AG09309 (cell line): ENCODE data around the gene MSX2.
"Not testable (repeated sequence)": the region's sequence is repeated elsewhere in the genome, so short reads cannot be mapped to it uniquely, and the experiment has no call there.

Experiments
- DNase-seq: peaks from one replicate; pipeline ENCODE4 v3.0.0-alpha.2; 2010; ENCODE audit warnings: low read depth
- H3K4me3 ChIP-seq: 2 replicates; pipeline ENCODE4 v1.5.1; 2011; ENCODE audit warnings: mild to moderate bottlenecking, low read depth, low read length, moderate library complexity; ENCODE audit not compliant: control insufficient read depth
- CTCF ChIP-seq: IDR thresholded peaks from 2 replicates; pipeline ENCODE4 v1.5.1; 2011; ENCODE audit warnings: mild to moderate bottlenecking, low read depth, low read length, inconsistent platforms; ENCODE audit not compliant: insufficient read depth, control insufficient read depth; ENCODE audit errors: missing control alignments

Gene MSX2

DNA sequence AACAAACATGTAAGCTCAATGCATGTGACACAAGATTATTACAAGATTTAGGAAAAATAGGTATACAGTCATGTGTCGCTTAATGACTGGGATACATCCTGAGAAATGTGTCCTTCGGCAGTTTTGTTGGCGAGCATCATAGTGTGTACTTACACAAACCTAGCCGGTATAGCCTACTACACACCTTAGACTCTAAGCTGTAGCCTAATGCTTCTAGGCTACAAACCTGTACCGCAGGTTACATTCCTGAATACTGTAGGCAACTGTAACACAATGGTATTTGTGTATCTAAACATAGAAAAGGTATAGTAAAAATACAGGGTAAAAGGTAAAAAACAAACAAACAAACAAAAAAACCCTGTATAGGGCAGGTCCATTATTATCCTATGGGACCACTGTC is 27.7 kb downstream of the MSX2 start:
- H3K4me3 ChIP-seq: no peak overlapping the region
- TF ChIP-seq CTCF: no peak
- no peak for DNase-seq

DNA sequence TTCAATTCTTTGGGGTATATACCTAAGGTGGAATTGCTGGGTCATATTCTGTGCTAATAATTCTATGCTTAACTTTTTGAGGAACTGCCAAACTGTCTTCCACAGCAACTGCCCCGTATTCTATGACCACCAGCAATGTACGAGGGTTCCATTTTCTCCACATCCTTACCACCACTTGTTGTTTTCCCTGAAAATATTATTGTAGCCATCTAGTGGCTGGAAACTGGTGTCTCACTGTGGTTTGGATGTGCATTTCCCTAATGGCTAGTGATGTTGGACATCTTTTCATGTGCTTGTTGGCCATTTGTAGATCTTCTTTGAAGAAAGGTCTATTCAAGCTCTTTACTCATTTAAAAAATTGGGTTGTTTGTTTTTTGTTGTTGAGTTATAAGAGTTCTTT is 30.7 kb downstream of the MSX2 start:
- TF ChIP-seq CTCF: peak; percentile 66
- DNase-seq: no peak
- H3K4me3 ChIP-seq: no peak overlapping the region

- H3K4me3 ChIP-seq: no peak overlapping the region
- DNase-seq: no peak
- TF ChIP-seq CTCF: no peak
Measured at GRCh38 chr5:174759091-174759490, 34.7 kb downstream of the MSX2 start.

DNA sequence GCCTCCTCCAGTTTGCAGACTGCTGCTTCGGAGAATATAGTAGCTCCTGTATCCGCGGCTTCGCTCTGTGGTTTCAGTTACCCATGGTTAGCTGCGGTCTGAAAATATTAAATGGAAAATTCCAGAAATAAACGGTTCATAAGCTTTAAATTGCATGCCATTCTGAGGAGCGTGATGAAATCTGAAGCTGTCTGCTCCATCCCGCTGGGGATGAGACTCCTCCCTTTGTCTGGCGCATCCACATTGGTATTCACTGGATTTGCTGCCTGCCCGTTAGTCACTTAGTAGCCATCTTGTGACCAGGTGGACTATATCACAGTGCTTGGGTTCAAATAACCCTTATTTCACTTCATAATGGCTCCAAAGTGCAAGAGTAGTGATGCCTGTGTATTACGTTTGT is 36.3 kb downstream of the MSX2 start:
- no peak overlapping the region for H3K4me3 ChIP-seq
- no peak for TF ChIP-seq CTCF
- peak; percentile 55 for DNase-seq

DNA sequence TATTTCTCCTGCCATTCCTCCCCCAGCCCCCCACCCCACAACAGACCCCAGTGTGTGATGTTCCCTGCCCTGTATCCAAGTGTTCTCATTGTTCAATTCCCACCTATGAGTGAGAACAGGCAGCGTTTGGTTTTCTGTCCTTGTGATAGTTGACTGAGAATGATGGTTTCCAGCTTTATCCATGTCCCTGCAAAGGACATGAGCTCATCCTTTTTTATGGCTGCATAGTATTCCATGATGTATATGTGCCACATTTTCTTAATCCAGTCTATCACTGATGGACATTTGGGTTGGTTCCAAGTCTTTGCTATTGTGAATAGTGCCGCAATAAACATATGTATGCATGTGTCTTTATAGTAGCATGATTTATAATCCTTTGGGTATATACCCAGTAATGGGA is 37.0 kb downstream of the MSX2 start:
- not testable (repeated sequence) for H3K4me3 ChIP-seq, DNase-seq

GRCh38 chr5:174764309-174764708 is 39.9 kb downstream of the MSX2 start:
- TF ChIP-seq CTCF: no peak
- H3K4me3 ChIP-seq: no peak overlapping the region
- no peak for DNase-seq

GRCh38 chr5:174765540-174765939 is 41.2 kb downstream of the MSX2 start:
- DNase-seq: no peak
- no peak for TF ChIP-seq CTCF
- no peak overlapping the region for H3K4me3 ChIP-seq
